Left kidney (tissue), 2 donors: ENCODE measurements around the gene FBXW7. TPM values are rescaled to one million over a fixed set of nuclear protein-coding genes. Genes with fewer than 3 reads are reported as not detected.
A peak's percentile ranks its signal among the peaks of the same experiment; 100 is the strongest.

Source experiments
- DNase-seq: peaks from one replicate; pipeline ENCODE4 v3.0.0-alpha.2; 2013
- polyA plus RNA-seq: library from polyadenylated mRNA; unstranded; fragments of 120-200 nt; gene quantifications from one replicate; pipeline ENCODE4 v1.2.1, GENCODE V29; 2013; ENCODE audit not compliant: insufficient read length

The FBXW7 gene
- polyA plus RNA-seq, 1 donor, result 42.9 TPM

DNA sequence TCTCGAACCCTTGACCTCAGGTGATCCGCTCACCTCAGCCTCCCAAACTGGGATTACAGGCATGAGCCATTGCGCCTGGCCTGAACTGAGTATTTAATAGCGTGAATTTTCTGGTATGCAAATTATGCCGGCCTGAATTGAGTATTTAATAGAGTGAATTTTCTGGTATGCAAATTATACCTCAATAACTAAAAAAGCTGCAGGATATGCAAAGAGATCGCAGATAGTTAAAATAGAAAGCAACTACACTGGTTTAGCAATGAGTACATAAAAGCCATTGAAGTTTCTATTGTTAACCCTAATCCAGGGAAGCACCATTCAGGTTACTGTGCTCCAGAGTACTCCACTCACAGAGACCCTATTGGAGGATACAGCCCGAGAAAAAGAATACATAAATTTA is 22.8 kb downstream of the FBXW7 start:
- no peak for DNase-seq

DNA sequence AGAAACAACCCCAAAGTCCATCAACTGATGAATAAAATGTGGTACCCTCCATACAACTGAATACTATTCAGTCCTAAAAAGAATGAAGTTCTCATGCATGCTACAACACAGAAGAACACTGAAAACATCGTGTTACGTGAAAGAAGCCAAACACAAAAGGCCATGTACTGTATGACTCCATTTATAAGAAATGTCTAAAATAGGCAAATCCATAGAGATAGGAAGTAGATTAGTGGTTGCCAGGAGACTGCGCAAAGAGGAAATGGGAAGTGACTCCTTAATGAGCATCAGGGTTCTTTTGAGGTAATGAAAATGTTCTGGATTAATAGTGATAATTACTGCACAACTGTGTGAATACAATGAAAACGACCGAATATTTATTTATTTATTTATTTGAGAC is 23.4 kb downstream of the FBXW7 start:
- no peak for DNase-seq

DNA sequence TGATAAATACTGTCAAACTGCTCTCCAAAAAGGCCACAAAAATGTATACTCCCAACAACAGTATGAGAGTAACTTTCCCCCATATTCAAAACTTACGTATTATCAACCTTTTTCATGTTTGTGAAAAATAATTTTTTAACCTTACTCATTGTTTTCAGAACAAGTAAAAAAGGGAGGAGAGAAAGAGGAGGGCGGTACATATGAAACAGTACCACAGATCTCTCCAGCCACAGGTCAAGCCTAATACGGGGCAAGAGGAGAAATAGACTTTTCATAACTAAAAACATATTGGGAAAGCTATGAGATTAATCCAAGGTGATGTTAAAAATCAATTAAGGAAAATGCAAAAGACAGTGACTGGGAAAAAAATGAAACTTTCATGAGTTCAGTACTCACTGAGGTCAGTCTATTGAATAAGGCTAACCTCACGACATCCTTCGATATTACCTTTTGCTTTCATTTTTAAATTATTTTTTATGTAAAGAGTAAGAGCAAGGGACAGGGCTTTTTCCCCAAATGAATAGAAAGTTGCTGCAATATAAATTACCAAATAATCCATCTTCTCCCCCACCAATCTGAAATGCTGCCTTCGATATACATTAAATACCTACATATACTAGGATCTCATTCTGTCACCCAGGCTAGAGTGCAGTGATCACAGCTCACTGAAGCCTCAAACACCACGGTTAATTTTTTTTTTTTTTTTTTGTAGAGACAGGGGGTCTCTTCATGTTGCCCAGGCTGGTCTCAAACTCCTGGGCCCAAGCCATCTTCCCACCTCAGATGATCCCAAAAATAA is 25.3 kb downstream of the FBXW7 start:
- DNase-seq, result no peak

DNA sequence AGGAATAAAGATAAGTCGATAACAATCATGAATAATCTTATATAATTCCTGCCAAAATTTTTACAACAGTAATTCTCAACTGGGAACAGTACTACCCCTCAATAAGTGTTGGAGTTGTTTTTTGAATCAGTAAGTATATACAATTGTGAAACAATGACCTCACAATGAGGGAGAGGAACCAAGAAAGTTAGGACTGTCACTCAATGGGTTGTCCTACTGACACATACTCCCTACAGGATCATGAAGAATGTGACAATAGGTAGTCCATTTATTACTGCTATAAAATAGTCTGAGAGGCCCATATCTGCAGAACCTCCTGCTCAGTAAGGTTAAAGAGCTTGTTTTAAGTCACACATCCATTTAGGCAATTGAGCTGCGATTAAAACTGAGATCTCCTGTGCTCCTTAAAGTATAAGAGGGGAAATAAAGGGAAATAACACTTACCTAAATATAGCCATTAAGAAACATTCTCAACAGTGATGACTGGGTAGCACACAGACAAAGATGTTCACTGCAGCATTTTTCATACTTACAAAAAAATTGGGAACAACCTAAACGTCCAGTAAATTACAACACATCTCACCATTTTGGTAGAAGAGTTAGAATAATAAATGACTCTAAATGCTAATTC is 26.2 kb downstream of the FBXW7 start:
- no peak for DNase-seq

DNA sequence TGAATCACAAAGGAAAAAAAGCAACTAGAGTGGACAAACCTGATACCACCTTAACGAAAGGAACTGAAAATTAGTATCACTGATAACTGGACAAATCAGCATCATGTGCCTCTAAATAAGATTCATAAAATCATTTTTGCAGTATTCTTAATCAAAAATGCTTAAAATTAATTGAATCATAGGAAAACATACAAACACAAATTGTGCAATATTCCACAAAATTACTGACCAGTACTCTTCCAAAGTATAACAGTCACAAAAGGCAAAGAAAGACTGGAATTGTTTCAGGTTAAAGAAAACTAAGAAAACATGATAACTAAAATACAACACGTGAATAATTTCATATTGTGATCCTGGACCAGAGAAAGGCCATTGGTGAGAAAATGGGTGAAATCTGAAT is 27.1 kb downstream of the FBXW7 start:
- no peak for DNase-seq

DNA sequence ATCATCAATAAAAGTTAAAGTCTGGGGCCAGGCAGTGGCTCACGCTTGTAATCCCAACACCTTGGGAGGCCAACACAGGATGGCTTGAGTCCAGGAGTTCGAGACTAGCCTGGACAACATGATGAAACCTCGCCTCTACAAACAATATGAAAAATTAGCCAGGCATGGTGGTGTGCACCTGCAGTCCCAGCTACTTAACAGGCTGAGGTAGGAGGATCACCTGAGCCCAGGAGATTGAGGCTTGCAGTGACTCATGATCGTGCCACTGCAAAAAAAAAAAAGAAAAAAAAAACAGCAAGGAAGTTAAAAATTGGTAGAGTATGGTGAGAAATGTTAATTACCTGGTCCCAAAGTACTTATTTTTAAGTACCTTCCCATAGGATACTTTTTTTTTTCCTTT is 27.5 kb downstream of the FBXW7 start:
- DNase-seq, result no peak

DNA sequence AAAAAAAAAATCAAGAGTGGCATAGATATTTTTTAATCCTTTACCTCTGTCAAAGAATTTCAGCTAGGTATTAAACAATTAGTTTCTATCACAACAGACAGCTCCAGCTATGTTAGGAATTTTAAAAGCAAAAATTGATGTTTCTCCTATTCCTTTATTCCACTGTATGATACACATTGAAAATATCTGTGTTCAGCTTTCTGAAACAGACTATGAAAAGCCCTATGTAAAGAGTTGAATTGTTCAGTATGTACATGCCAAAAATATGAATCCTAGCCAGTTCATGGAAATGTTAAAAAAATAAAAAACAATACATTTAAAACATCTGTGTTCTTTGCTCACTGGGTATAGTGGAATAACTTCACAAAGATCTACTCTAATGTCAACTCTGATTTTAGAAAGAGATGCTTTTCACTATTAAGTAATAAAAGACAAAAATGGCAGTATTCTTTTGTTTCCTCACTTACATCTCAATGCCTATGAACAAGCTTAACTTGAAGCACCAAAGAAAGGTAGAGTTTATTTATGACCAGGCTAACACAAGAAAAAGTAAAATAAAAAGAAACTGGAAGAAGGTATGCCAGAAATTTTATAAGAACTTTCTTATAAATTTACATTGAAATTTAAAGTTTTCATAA is 32.1 kb downstream of the FBXW7 start:
- no peak for DNase-seq

DNA sequence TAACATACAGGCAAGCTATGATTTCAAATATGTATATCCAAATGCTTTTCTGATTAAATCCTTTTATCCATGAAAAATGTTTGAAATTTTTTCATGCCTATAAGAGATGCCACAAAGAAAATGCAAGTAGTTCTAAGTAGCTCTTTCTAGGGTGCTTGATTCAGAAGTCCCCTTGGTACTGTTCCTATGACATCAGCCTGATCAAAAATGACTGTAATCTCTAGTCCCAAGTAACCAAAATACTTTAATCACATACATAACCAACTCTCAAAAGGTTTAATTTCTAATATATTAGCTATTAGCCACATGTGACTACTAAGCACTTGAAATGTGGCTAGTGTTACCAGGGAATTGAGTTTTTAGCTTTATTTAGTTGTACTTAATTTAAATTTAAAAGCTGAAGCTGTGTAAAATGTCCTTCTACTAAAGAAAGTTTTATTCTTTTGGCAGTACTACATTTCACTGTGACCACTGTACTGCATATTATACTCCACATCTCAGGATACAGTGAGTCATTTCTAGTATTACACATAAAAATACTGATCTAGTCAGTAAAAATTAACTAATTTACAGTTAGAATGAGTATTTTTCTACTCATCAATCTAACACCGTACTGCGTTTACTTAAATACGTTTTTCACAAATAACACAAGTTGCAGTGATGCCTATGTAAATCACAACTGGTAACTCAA is 33.9 kb downstream of the FBXW7 start:
- no peak for DNase-seq

DNA sequence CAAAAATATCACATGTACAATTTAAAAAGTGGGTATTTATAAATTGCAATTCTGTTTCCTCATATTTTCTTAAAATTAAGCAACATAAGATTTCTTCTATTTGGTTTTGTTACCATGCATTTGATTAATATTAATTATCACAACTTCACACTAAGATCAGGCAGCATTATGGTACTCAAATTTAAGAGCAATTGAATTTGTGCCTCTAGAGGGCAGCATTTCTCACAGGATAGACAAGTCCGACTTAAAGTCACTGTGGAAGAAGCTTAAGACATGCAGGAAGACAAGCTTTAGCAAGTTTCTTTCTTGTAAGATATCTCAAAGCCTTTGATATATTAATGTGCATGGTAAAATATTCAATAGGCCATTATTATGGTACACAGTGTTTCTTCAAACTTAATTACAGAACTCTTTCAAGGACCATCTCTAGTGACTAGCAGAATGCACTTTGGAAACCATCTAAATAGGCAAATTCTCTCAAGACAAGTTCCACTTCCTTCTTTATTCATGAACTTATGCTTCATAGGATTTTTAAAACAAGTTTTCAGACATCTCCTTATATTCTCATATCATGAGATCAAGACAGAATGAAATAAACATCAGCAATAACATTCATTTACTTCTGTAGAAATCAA is 35.0 kb downstream of the FBXW7 start:
- DNase-seq, result peak; percentile 86

DNA sequence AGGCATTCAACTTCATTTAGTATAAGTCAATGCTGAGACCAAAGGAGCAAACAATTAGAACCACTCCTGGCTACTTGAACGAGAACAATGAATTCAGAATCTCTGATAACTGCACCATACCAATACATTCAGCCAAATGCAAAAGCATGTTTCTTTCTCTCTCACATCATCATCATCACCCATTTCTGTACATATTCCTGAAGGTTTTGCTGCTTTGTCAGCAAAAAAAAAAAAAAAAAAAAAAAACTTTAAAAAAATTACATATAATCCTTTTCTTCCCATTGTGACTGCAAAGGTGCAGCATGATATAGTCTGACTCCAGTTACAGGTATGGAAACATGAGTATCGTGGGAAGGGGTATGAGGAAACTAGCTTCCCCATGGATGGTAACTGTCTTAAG is 35.6 kb downstream of the FBXW7 start:
- no peak for DNase-seq

DNA sequence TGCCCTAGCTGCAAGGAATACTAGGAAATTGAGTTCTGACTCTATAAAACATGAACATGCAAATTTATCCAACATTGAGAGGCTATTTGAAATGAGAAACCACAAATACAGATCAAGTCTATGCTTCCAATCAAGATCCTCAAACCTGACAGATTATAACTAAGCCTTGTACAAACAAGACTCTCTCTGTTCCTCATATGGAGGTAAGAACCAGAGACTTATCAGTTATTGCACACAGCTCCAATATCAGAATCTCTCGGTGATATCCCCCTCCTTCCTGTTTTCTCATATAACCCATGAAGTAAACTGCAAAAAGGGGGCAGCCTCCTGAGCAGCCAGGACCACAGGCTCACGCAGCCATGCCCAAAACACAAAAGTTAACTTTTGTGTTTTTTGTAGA is 36.5 kb downstream of the FBXW7 start:
- no peak for DNase-seq

DNA sequence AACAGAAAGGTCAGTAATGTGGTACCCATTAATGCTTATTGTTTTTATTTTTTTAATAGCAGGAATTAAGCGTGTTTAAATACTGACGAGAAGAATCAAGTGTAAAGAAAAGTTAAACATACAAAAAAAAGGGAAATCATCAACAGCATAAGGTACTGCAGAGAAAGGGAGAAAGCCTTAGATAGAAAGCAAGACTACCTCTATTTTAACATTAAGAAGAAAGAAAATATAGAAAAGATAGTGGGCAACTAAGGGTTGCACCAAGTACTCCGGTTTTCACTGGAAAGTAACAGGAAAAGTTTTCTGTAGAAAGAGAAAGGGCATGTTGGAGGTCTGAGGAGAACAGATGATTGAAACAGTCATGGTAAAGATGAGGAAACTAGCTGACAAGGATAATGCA is 41.9 kb downstream of the FBXW7 start:
- DNase-seq, result no peak

DNA sequence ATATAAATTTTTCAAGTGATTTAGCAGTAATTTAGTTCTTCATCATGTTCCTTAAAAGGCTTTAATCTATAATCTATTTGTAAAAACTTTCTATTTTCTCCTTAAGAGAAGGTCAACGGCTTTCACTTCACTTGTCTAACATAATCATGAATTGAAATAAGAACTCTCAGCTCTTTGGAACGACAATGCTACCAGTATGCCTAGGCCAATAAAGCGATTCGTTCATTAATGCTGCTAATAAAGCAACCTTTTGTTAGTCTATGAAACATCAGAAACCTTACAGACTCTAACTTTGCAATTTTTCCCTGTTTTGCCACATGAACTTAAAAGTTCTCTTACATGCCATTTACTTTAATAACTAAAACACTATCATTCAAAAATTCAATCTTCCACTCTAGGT is 47.6 kb downstream of the FBXW7 start:
- no peak for DNase-seq

DNA sequence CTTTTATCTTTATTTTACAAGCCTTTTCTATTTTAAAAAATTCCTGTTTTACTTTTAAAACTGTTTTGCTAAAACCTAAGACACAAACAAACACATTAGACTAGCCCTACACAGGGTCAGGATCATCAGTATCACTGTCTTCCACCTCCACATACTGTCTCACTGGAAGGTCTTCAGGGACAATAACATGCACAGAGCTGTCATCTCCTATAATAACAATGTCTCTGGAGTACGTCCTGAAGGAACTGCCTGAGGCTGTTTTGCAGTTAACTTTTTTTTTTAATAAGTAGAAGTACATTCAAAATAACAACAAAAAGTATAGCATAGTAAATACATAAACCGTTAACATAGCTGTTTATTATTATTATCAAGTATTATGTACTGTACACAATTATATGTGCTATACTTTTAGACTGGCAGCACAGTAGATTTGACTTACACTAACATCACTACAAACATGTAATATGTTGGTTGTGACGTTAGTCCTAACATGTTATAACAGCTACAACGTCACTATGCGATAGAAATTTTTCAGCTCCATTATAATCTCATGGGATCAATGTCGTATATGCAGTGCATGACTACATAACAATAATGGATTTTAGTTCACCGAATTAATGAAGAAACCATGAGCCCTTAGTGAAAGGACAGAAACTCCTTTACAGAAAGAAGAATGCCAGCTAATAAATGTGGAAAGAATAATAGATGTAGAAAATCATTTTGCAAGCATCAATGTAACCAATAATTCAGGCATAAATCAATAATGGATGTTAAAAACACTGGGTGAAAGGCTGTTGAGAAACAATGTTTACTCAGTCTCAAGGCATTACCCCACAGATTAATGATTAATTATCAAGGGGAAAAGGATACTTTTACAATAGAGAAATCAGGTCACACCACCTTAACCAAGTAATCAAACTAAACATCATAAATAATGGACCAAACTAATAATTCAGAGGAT is 49.2 kb downstream of the FBXW7 start:
- DNase-seq, result no peak

DNA sequence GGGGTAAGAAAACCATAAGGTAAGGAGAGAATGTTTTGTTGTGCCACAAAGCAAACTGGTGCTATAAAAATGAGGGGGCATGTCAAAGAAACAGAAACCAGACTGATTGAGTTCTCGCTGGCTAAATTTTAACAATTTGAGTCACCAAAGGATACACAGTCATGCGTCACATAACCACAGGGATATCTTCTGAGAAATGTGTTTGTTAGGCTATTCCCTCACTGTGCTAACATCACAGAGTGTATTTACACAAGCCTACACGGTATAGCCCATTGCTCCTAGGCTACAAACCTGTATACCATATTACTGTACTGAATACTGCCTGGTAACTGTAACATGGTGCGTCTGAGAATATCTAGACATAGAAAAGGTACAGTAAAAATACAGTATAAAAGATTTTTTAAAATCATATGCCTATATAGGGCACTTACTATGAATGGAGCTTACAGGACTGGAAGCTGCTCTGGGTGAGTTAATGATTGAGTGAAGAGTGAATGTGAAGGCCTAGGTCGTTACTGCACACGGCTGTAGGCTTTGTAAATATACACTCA is 50.1 kb downstream of the FBXW7 start:
- DNase-seq, result peak; percentile 41

DNA sequence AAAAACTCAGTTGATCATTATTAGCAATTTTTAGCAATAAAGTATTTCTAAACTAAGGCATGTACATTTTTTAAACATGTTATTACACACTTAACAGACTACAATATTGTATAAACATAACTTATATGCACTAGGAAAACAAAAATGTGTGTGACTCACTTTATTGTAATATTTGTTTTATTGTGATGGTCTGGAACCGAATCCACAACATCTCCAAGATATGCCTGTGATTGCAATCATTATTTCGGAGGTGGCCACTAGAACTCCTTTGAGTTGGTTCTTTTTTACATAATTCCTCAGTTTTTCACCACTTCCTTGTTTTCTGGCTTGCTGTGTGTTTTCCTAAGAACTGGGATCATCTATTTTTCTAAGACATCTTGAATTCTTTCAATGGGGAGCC is 53.7 kb downstream of the FBXW7 start:
- DNase-seq, result no peak

DNA sequence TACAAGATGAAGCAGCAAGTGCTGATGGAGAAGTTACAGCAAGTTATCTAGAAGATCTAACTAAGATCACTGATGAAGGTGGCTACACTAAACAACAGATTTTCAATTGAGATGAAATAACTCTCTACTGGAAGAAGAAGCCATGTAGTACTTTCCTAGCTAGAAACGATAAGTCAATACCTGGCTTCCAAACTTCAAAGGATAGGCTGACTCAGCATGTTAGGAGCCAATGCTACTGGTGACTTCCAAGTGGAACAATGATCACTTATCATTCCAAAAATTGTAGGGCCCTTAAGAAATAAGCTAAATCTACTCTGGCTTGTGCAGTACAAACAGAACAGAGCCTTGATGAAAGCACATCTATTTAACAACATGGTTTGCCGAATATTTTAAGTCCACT is 55.0 kb downstream of the FBXW7 start:
- DNase-seq, result no peak

DNA sequence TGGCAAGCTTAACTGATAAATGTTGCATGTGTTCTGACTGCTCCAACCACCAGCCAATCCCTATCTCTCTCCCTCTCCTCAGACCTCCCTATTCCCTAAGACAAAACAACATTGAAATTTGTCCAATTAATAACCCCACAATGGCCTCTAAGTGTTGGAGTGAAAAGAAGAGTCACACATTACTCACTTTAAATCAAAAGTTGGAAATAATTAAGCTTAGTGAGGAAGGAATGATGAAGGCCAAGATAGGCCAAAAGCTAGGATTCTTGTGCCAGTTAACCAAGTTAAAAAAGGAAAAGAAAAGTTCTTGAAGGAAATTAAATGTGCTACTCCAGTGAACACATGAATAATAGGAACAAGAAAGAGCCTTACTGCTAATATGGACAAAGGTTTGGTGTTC is 55.6 kb downstream of the FBXW7 start:
- DNase-seq, result no peak

DNA sequence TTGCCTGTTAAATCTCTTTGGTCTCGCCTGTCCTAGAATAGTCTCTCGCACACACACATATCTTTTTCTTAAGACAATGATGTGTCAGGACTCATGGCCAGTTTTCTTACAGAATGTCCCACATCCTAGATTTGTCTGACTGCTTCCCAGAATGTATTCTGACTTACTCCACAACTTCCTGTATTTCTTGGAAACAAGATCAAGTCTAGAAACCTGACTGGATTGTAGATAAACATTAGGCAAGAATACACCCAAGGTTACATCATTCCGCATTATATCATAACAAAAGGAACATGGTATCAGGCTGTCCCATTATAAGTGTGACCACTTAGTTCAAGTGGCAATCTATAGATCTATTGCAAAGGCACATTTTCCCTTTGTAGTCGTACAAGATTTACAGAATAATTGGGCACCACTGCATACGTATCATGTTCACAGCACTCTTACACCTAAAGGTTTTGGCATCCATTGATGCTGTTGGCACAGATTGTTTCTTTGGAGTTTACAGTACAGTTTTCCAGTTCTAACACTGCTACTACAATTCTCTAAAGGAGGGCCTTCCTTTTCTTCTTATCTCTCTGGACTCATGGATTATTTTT is 56.4 kb downstream of the FBXW7 start:
- DNase-seq, result no peak

DNA sequence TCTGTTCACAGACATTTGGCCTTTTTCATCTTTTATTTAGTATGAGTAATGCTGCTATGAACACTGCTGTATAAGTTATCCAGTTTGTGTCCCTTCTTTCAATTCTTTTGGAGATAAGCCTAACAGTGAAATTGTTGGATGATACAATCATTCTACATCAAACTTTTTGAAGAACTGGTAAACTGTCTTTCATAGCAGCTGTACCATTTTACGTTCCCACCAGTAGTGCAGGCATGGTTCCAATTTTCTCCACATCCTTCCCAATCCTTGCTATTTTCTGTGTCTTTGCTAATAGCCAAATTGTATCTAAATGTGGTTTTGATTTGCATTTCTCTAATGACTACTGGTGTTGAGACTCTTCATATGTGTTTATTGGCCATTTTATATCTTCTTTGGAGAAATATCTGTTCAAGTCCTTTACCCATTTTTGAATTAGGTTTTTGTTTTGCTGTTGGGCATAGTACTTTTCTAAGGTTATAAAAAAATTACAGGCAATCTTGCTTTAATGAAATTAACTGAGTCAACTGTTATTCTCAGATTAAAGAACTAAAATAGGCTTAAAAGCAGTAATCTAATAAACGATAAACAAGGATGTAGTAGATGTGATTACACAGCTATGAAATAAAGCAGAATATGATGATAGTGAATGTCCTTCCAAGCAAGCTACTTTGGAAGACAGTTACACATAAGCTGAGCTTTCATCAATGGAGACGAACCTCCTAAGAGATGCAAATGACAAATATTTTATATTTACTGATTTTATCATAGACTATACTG is 57.2 kb downstream of the FBXW7 start:
- DNase-seq, result no peak
